HL-60 (cell line): ENCODE measurements around the gene CTDNEP1.

Experiments used
- DNase-seq, 2 experiments: peaks; one replicate each; pipeline ENCODE4 v3.0.0-alpha.2; 2010 to 2020; ENCODE audit warnings: low read depth in 1 of 2, low spot score in 1 of 2
- H3K27ac ChIP-seq: fragments of 250-450 bp; sonication (Bioruptor Pico); replicated peaks from 2 replicates; pipeline ENCODE4 v1.5.1; 2020; ENCODE audit warnings: mild to moderate bottlenecking, moderate library complexity
- H3K27me3 ChIP-seq: fragments of 250-450 bp; sonication (Bioruptor Pico); 2 replicates; pipeline ENCODE4 v1.5.1; 2021; ENCODE audit warnings: mild to moderate bottlenecking, moderate library complexity; ENCODE audit not compliant: insufficient read depth, poor library complexity, severe bottlenecking
- H3K4me3 ChIP-seq: replicated peaks from 2 replicates; pipeline ENCODE4 v1.5.1; 2011; ENCODE audit warnings: mild to moderate bottlenecking, control low read depth, low read length; ENCODE audit not compliant: insufficient read depth
- GABPA ChIP-seq: IDR thresholded peaks from 2 replicates; pipeline ENCODE4 v1.6.1; 2012; ENCODE audit warnings: low read depth
- POLR2AphosphoS5 ChIP-seq: IDR thresholded peaks from 2 replicates; pipeline ENCODE4 v1.6.1; 2012; ENCODE audit warnings: low read depth
- REST ChIP-seq: IDR thresholded peaks from 2 replicates; pipeline ENCODE4 v1.6.1; 2012; ENCODE audit warnings: low read depth; ENCODE audit not compliant: insufficient replicate concordance
- SPI1 ChIP-seq: IDR thresholded peaks from 2 replicates; pipeline ENCODE4 v1.6.1; 2012; ENCODE audit warnings: low read depth, mild to moderate bottlenecking, borderline replicate concordance
- TF ChIP-seq, protein P1 (sequence below): IDR thresholded peaks from one replicate; pipeline ENCODE4 v1.5.1; 2011; ENCODE audit warnings: low read length, control low read depth, inconsistent platforms; ENCODE audit not compliant: insufficient read depth

Gene CTDNEP1

DNA sequence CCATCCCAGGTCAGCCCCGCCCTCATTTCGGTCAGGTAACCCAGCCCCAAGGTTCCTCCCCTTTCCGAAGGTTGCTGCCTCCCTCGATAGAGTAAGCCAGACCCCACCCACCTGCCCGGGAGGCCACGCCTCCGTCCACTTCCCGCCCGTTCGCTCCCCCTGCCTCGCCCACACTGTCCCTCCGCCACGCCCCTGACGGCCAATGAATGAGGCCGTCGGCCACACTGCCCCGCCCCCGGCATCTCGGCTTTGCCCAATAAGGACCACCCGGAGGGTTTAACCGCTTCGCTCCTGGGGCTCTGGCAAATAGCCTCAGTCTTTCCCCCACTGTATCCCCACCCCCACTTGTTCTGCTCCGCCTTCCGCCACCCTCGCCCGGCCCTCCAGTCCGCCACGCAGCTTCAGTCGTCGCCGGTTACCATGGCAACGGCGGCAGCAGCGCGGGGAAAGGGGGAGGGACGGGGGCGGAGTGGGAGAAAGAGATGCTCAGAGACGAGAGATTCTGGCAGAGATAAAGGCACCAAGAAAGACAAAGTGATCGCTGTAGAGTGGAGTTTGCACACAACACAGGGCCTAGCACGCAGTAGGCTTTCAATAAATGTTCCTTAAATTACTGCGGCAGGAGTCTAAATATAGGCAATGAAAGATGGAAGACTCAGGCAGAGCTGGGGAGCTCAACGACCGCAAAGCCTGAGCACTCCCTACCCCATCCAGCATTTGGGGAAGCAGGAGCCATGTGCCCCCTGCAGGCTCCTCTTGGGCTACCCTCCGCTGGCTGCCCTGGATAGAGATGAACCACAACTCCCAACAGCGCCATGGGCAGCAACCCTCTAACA is 37.0 kb downstream of the CTDNEP1 start:
- Histone ChIP-seq H3K27ac (peak overlapping the region; percentile 68), H3K4me3 (peak overlapping the region; percentile 37), H3K27me3 (no peaks in the 10 kb centered on the region)
- TF ChIP-seq, protein P1, sequence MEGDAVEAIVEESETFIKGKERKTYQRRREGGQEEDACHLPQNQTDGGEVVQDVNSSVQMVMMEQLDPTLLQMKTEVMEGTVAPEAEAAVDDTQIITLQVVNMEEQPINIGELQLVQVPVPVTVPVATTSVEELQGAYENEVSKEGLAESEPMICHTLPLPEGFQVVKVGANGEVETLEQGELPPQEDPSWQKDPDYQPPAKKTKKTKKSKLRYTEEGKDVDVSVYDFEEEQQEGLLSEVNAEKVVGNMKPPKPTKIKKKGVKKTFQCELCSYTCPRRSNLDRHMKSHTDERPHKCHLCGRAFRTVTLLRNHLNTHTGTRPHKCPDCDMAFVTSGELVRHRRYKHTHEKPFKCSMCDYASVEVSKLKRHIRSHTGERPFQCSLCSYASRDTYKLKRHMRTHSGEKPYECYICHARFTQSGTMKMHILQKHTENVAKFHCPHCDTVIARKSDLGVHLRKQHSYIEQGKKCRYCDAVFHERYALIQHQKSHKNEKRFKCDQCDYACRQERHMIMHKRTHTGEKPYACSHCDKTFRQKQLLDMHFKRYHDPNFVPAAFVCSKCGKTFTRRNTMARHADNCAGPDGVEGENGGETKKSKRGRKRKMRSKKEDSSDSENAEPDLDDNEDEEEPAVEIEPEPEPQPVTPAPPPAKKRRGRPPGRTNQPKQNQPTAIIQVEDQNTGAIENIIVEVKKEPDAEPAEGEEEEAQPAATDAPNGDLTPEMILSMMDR = peak; percentile 16
- no peak for TF ChIP-seq SPI1
- peak; percentile 71 to 87 for DNase-seq

GRCh38 chr17:7213895-7214299 is 37.6 kb downstream of the CTDNEP1 start:
- Histone ChIP-seq H3K4me3 (peak overlapping the region; percentile 37), H3K27ac (peak overlapping the region; percentile 68), H3K27me3 (no peaks in the 10 kb centered on the region)
- TF ChIP-seq, protein P1 = no peak
- no peak for TF ChIP-seq SPI1
- TF ChIP-seq GABPA = no peak
- no peak for TF ChIP-seq POLR2AphosphoS5
- DNase-seq = peak in 1 of 2 experiments; percentile 27

GRCh38 chr17:7211491-7212273 is 39.9 kb downstream of the CTDNEP1 start:
- Histone ChIP-seq H3K4me3 (no peak overlapping the region), H3K27me3 (no peaks in the 10 kb centered on the region), H3K27ac (no peak overlapping the region)
- DNase-seq = no peak
- no peak for TF ChIP-seq REST
- TF ChIP-seq SPI1 = no peak
- TF ChIP-seq POLR2AphosphoS5 = no peak
- TF ChIP-seq, protein P1 = no peak
- TF ChIP-seq GABPA = no peak

DNA sequence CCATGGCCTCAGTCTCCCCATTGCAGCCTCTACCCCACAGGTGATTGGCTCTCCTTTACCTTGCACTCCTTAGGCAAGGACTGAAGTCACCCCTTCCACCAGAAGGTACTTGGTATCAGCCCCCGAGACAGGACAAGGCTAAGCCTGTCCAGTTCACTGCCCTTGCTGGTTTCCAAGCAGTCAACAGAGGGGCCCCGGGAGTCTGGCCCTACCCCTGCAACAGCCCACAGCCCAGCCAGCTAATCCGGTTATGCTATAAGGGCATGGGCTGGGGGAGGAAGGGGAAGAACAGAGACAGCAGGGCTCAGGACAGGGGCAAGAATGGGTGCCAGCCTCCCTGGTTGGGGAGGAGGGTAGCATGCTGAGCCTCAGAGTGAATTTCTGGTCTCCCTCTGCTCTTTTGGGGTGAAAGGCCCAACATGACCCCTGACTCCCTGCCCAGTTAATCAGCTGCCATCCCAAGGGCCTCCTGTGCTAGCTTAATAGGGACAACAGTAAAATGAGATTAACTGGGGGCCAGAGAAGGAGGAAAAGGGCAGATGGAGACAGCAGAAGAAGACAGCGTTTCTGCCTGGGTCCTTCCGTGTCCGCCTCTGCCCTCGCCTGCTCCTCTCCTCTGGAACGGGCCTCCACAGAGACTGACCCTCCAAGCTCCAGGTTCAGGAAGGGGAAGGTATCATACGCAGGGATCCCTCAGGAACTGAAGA is 42.6 kb downstream of the CTDNEP1 start:
- TF ChIP-seq POLR2AphosphoS5 = no peak
- no peak for TF ChIP-seq REST
- no peak for TF ChIP-seq SPI1
- no peak for TF ChIP-seq GABPA
- TF ChIP-seq, protein P1 = no peak
- DNase-seq = no peak
- H3K27me3 ChIP-seq = no peaks in the 10 kb centered on the region
- H3K4me3 ChIP-seq = no peak overlapping the region
- H3K27ac ChIP-seq = no peak overlapping the region
